HCT116 (cell line): Measurements from ENCODE around the gene MFSD1. TPM values are rescaled to one million over a fixed set of nuclear protein-coding genes. Genes with fewer than 3 reads are reported as not detected.

Experiments
- ATAC-seq: fragments of 200-7000 bp; cut with Tn5 transposase; 2 replicates; pipeline ENCODE4 v1.9.1; 2020; ENCODE audit warnings: mild to moderate bottlenecking, moderate library complexity
- BruUV-seq: library from RNA; stranded (reverse); fragments of 400-500 nt; replicated peaks from 2 replicates; lab custom pipeline; 2021; lab: Mats Ljungman, UMichigan
- CTCF ChIA-PET: fragments of 300-600 bp; sonication (Branson Sonifier 250); formaldehyde crosslinking; loops from one replicate; lab custom pipeline; 2021; ENCODE audit warnings: antibody characterized with exemption; lab: Charles Lee
- POLR2A ChIA-PET: fragments of 300-600, 350-600 bp; sonication (Branson Sonifier 250); formaldehyde crosslinking; loops from one replicate; lab custom pipeline; 2021; ENCODE audit warnings: antibody characterized with exemption; lab: Charles Lee
- RAD21 ChIA-PET, 2 experiments: fragments of 300-600 bp; sonication (Branson Sonifier 250); formaldehyde crosslinking; loops; one replicate each; lab custom pipeline; 2023; ENCODE audit warnings: low total read pairs in 2 of 2; ENCODE audit not compliant: uncharacterized antibody in 2 of 2, unreplicated experiment in 2 of 2, low non-redundant PET in 1 of 2; lab: Charles Lee
- DNase-seq: peaks from one replicate; pipeline ENCODE4 v3.0.0-alpha.2; 2010; ENCODE audit warnings: low read depth, low spot score
- H2AFZ ChIP-seq: fragments of 200-600 bp; shearing (Covaris generic), sonication (generic); 2 replicates; pipeline ENCODE4 v1.6.1; 2017; ENCODE audit warnings: low read depth, mixed run types, mixed read lengths, antibody characterized with exemption, low read length; ENCODE audit not compliant: poor library complexity, severe bottlenecking
- H3K27ac ChIP-seq: 2 replicates; pipeline ENCODE4 v1.5.1; 2012; ENCODE audit warnings: low read depth, low read length
- H3K27me3 ChIP-seq: fragments of 200-600 bp; sonication (generic); 2 replicates; pipeline ENCODE4 v1.6.1; 2016; ENCODE audit warnings: mixed run types, low read length, mixed read lengths; ENCODE audit not compliant: insufficient read depth
- H3K36me3 ChIP-seq, 2 experiments: fragments of 200-500 bp in 1 of 2; fragments of 200-600 bp in 1 of 2; sonication (Bioruptor generic) in 1 of 2; sonication (generic) in 1 of 2; 2 replicates each; pipeline versions ENCODE4 v1.5.1 to v1.6.1; 2014 to 2016; ENCODE audit warnings: low read length in 2 of 2, inconsistent platforms in 1 of 2, mixed read lengths in 1 of 2, mixed run types in 1 of 2; ENCODE audit not compliant: insufficient read depth in 2 of 2, control insufficient read depth in 1 of 2
- H3K4me1 ChIP-seq, 2 experiments: fragments of 200-600 bp in 1 of 2; sonication (generic) in 1 of 2; 2 replicates each; pipeline versions ENCODE4 v1.5.1 to v1.6.1; 2012 to 2017; ENCODE audit warnings: low read length in 2 of 2, inconsistent platforms in 1 of 2, mild to moderate bottlenecking in 1 of 2, mixed read lengths in 1 of 2, mixed run types in 1 of 2, moderate library complexity in 1 of 2; ENCODE audit not compliant: insufficient read depth in 2 of 2, control insufficient read depth in 1 of 2
- H3K4me2 ChIP-seq: fragments of 200-600 bp; sonication (generic); 2 replicates; pipeline ENCODE4 v1.6.1; 2017; ENCODE audit warnings: mixed run types, low read length, mixed read lengths
- H3K4me3 ChIP-seq, 2 experiments: fragments of 200-600 bp in 1 of 2; sonication (generic) in 1 of 2; replicated peaks in 1 of 2; 2 replicates each; pipeline ENCODE4 v1.5.1; 2011 to 2016; ENCODE audit warnings: low read length in 2 of 2, control low read depth in 1 of 2, low read depth in 1 of 2, mild to moderate bottlenecking in 1 of 2, mixed read lengths in 1 of 2, mixed run types in 1 of 2
- H3K79me2 ChIP-seq: fragments of 200-600 bp; sonication (generic); 2 replicates; pipeline ENCODE4 v1.6.1; 2017; ENCODE audit warnings: mild to moderate bottlenecking, mixed run types, low read length, moderate library complexity, mixed read lengths; ENCODE audit not compliant: insufficient read depth
- H3K9ac ChIP-seq: fragments of 200-600 bp; sonication (generic); 2 replicates; pipeline ENCODE4 v1.6.1; 2016; ENCODE audit warnings: low read length, mixed read lengths
- H3K9me2 ChIP-seq: fragments of 200-600 bp; sonication (generic), shearing (Covaris generic); 2 replicates; pipeline ENCODE4 v1.6.1; 2017; ENCODE audit warnings: mixed run types, mild to moderate bottlenecking, moderate library complexity; ENCODE audit not compliant: insufficient read depth
- H3K9me3 ChIP-seq, 2 experiments: fragments of 200-500 bp in 1 of 2; fragments of 200-600 bp in 1 of 2; sonication (Bioruptor generic) in 1 of 2; sonication (generic) in 1 of 2; 2 replicates each; pipeline ENCODE4 v1.6.1; 2014 to 2017; ENCODE audit warnings: low read length in 2 of 2, mixed read lengths in 2 of 2, inconsistent platforms in 1 of 2, low read depth in 1 of 2, mild to moderate bottlenecking in 1 of 2, mixed run types in 1 of 2, moderate library complexity in 1 of 2; ENCODE audit not compliant: control insufficient read depth in 1 of 2, insufficient read depth in 1 of 2
- H4K20me1 ChIP-seq: fragments of 200-600 bp; sonication (generic), shearing (Covaris generic); 2 replicates; pipeline ENCODE4 v1.6.1; 2017; ENCODE audit warnings: mixed run types, mild to moderate bottlenecking, moderate library complexity; ENCODE audit not compliant: insufficient read depth
- ATF3 ChIP-seq: IDR thresholded peaks from 2 replicates; pipeline ENCODE4 v1.6.1; 2012
- CBX3 ChIP-seq: IDR thresholded peaks from 2 replicates; pipeline ENCODE4 v1.6.1; 2012; ENCODE audit warnings: low read depth
- CTCF ChIP-seq, 3 experiments: fragments of 200-600 bp in 1 of 3; sonication (generic) in 1 of 3; IDR thresholded peaks in 2 of 3; conservative IDR thresholded peaks in 1 of 3; 2 replicates each; pipeline ENCODE4 v1.5.1; 2012 to 2017; ENCODE audit warnings: low read depth in 2 of 3, low read length in 2 of 3, antibody characterized with exemption in 1 of 3, borderline replicate concordance in 1 of 3, control low read depth in 1 of 3, mild to moderate bottlenecking in 1 of 3, mixed read lengths in 1 of 3, mixed run types in 1 of 3, moderate library complexity in 1 of 3; ENCODE audit not compliant: insufficient read depth in 1 of 3
- ELF1 ChIP-seq: IDR thresholded peaks from 2 replicates; pipeline ENCODE4 v1.6.1; 2012; ENCODE audit warnings: low read depth, borderline replicate concordance
- POLR2A ChIP-seq: IDR thresholded peaks from 2 replicates; pipeline ENCODE4 v1.7.0; 2011; ENCODE audit warnings: borderline replicate concordance; ENCODE audit not compliant: insufficient read depth, insufficient read length; ENCODE audit errors: extremely low read depth
- RAD21 ChIP-seq: IDR thresholded peaks from 2 replicates; pipeline ENCODE4 v1.6.1; 2012; ENCODE audit warnings: low read depth, mild to moderate bottlenecking
- ZNF274 ChIP-seq: fragments of 200-500 bp; sonication (Bioruptor generic); IDR thresholded peaks from 2 replicates; pipeline ENCODE4 v1.6.1; 2014; ENCODE audit warnings: mild to moderate bottlenecking, low read depth, low read length, inconsistent platforms
- intact Hi-C: fragments of 100-400 bp; cut with micrococcal nuclease; formaldehyde crosslinking; loops from 2 replicates; pipeline ENCODE4 v1.10.0; 2022
- total RNA-seq: library from RNA; stranded (reverse); gene quantifications from one replicate; pipeline ENCODE4 v1.2.1, GENCODE V29; 2021; ENCODE audit not compliant: unreplicated experiment
- TF ChIP-seq, protein P1 (sequence below): IDR thresholded peaks from 2 replicates; pipeline ENCODE4 v1.6.1; 2012

The MFSD1 gene
- total RNA-seq, 1 experiment from 2014 or later, result 12.8 TPM

GRCh38 chr3:158788446-158788845, 13.4 kb upstream of the MFSD1 start:
- no peaks in the 10 kb centered on the region for H4K20me1 ChIP-seq
- CTCF ChIA-PET, result interaction anchor here (1.7 to 2.4 kb wide), 4 partner anchors 127 to 249 kb away, joined by 4 to 38 read pairs (median 11); partner anchors contain the start of gene GFM1
- POLR2A ChIA-PET, result no interaction called here
- no peak overlapping the region for H3K4me2 ChIP-seq
- no peak overlapping the region for H2AFZ ChIP-seq
- no peaks in the 10 kb centered on the region for H3K79me2 ChIP-seq
- H3K27me3 ChIP-seq, result no peaks in the 10 kb centered on the region
- H3K27ac ChIP-seq, result no peak overlapping the region
- H3K4me1 ChIP-seq, result peaks cover 2 to 4% of the 10 kb centered on the region in 2 experiments; a peak in 3 of 4 replicates
- H3K9ac ChIP-seq, result no peak overlapping the region
- RAD21 ChIA-PET, result no interaction called here
- H3K9me2 ChIP-seq, result no peaks in the 10 kb centered on the region
- no peak overlapping the region for H3K4me3 ChIP-seq
- no peaks in the 10 kb centered on the region for H3K36me3 ChIP-seq
- DNase-seq, result no peak
- TF ChIP-seq POLR2A, result no peak
- H3K9me3 ChIP-seq, result no peaks in the 10 kb centered on the region
- BruUV-seq, result no TSS peak
- intact Hi-C loops, result loop anchor here (10.0 kb wide), 1 partner anchor 1184 kb away; no protein-coding TSS in a partner anchor
- no peak for ATAC-seq

DNA sequence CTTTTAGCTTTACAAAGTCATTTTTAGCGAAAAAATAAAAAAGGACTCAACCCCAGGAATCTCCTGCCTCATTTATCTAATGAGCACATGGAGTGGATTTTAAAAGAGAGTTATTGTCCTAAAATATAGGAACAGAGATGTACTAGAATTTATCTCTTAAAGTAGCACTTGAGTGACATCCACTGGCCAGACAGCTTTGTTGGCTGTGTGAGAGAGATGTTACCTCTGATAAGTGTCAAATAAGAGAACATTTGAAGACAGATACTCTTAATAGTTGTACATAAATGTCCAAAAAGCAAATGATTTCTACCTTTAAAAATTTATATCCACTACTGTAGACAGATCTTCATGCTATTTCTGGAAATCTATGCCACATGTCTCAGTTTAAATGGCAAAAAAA, 12.3 kb upstream of the MFSD1 start:
- POLR2A ChIA-PET, result no interaction called here
- Histone ChIP-seq H2AFZ (no peak overlapping the region), H3K27ac (no peak overlapping the region), H3K9ac (no peak overlapping the region), H3K4me3 (no peak overlapping the region), H3K79me2 (no peaks in the 10 kb centered on the region), H3K9me2 (no peaks in the 10 kb centered on the region), H3K4me2 (no peak overlapping the region), H3K9me3 (no peaks in the 10 kb centered on the region), H3K36me3 (no peaks in the 10 kb centered on the region), H3K27me3 (no peaks in the 10 kb centered on the region), H4K20me1 (no peaks in the 10 kb centered on the region), H3K4me1 (peaks cover 2 to 4% of the 10 kb centered on the region in 2 experiments; a peak in 3 of 4 replicates)
- RAD21 ChIA-PET, result interaction anchor here (1.2 to 1.3 kb wide), 1 partner anchor 130 kb away, joined by 4 to 5 read pairs; no protein-coding TSS in a partner anchor
- ATAC-seq (peak; percentile 52; the same call in 1 of the 2 replicates), DNase-seq (no peak)
- no peak for TF ChIP-seq ZNF274
- TF ChIP-seq CTCF (IDR thresholded peaks at IDR 0.05 in 2 of 3, conservative IDR thresholded peaks at IDR 0.05 in 1 of 3; ENCODE audit: borderline replicate concordance in 1 of 3, insufficient read depth in 1 of 3, low read depth in 2 of 3, low read length in 2 of 3), result peak in 2 of 3 experiments; percentile 34 to 38; a peak in 2 of 6 replicates
- TF ChIP-seq ATF3, result no peak
- TF ChIP-seq, protein P1, sequence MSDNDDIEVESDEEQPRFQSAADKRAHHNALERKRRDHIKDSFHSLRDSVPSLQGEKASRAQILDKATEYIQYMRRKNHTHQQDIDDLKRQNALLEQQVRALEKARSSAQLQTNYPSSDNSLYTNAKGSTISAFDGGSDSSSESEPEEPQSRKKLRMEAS, result no peak
- TF ChIP-seq CBX3, result no peak
- no peak for TF ChIP-seq ELF1
- peak; percentile 55 for TF ChIP-seq RAD21
- intact Hi-C loops, result loop anchor here (1.0 to 10.0 kb wide), 2 partner anchors 130 to 1185 kb away; no protein-coding TSS in a partner anchor
- no TSS peak for BruUV-seq
- CTCF ChIA-PET, result interaction anchor here (1.2 to 2.4 kb wide), 7 partner anchors 9 to 250 kb away, joined by 3 to 38 read pairs (median 10); partner anchors contain the start of gene GFM1
